ENCODE measurements around the gene P4HB.
A peak's percentile ranks its signal among the peaks of the same experiment; 100 is the strongest.

The P4HB gene

GRCh38 chr17:81867170-81867990 lies 7.0 kb upstream of the P4HB start:
- H3K9ac ChIP-seq (ENCODE audit: low read length): no peak overlapping the region
- H3K9me3 ChIP-seq (replicated peaks; ENCODE audit: insufficient read depth, low read length): no peaks in the 10 kb centered on the region
- no peak for TF ChIP-seq EZH2phosphoT487 (IDR thresholded peaks at IDR 0.05; ENCODE audit: low read length)
- TF ChIP-seq CTCF (IDR thresholded peaks at IDR 0.05; ENCODE audit: low read length): no peak
- no peak for TF ChIP-seq EZH2 (optimal IDR thresholded peaks at IDR 0.05; ENCODE audit: low read depth, low read length)
- H3K4me1 ChIP-seq (ENCODE audit: low read length): peaks cover 6% of the 10 kb centered on the region; the same call in 1 of the 2 replicates
- no peak overlapping the region for H3K4me2 ChIP-seq (ENCODE audit: low read depth, low read length)
- no peaks in the 10 kb centered on the region for H3K9me2 ChIP-seq (replicated peaks; ENCODE audit: insufficient read depth, low read length)
- no peak overlapping the region for H3K27ac ChIP-seq (ENCODE audit: low read length)
- no peaks in the 10 kb centered on the region for H3K27me3 ChIP-seq (replicated peaks; ENCODE audit: insufficient read depth, low read length)
- no peaks in the 10 kb centered on the region; the same call in 1 of the 2 replicates for H4K20me1 ChIP-seq (ENCODE audit: insufficient read depth, low read length)
- peaks cover 13% of the 10 kb centered on the region for H3K36me3 ChIP-seq (replicated peaks; ENCODE audit: insufficient read depth, low read length)
- peaks cover 59% of the 10 kb centered on the region for H3F3A ChIP-seq (ENCODE audit: insufficient read depth, low read length)
- no peak overlapping the region for H3K4me3 ChIP-seq (ENCODE audit: low read length)
- peaks cover 80% of the 10 kb centered on the region for H3K79me2 ChIP-seq (ENCODE audit: low read length)
- H2AFZ ChIP-seq (ENCODE audit: low read length): no peak overlapping the region
- DNase-seq: peak; percentile 1

GRCh38 chr17:81866440-81867169 lies 6.3 kb upstream of the P4HB start:
- no peaks in the 10 kb centered on the region; the same call in 1 of the 2 replicates for H4K20me1 ChIP-seq (ENCODE audit: insufficient read depth, low read length)
- H3K4me2 ChIP-seq (ENCODE audit: low read depth, low read length): no peak overlapping the region

More at GRCh38 chr17:81866440-81867169, 6.3 kb upstream of the P4HB start:
- H3K27me3 ChIP-seq (replicated peaks; ENCODE audit: insufficient read depth, low read length): no peaks in the 10 kb centered on the region
- DNase-seq: no peak
- no peaks in the 10 kb centered on the region for H3K9me2 ChIP-seq (replicated peaks; ENCODE audit: insufficient read depth, low read length)
- H3F3A ChIP-seq (ENCODE audit: insufficient read depth, low read length): peaks cover 64% of the 10 kb centered on the region
- peaks cover 80% of the 10 kb centered on the region for H3K79me2 ChIP-seq (ENCODE audit: low read length)
- no peak overlapping the region for H3K9ac ChIP-seq (ENCODE audit: low read length)
- no peaks in the 10 kb centered on the region for H3K9me3 ChIP-seq (replicated peaks; ENCODE audit: insufficient read depth, low read length)
- H3K27ac ChIP-seq (ENCODE audit: low read length): no peak overlapping the region
- peaks cover 9% of the 10 kb centered on the region; the same call in 1 of the 2 replicates for H3K4me1 ChIP-seq (ENCODE audit: low read length)
- peaks cover 13% of the 10 kb centered on the region for H3K36me3 ChIP-seq (replicated peaks; ENCODE audit: insufficient read depth, low read length)
- no peak overlapping the region for H3K4me3 ChIP-seq (ENCODE audit: low read length)
- no peak overlapping the region for H2AFZ ChIP-seq (ENCODE audit: low read length)
- no peak for TF ChIP-seq EZH2 (optimal IDR thresholded peaks at IDR 0.05; ENCODE audit: low read depth, low read length)
- TF ChIP-seq CTCF (IDR thresholded peaks at IDR 0.05; ENCODE audit: low read length): no peak
- no peak for TF ChIP-seq EZH2phosphoT487 (IDR thresholded peaks at IDR 0.05; ENCODE audit: low read length)
